Fibroblast of skin of left quadriceps (primary cell): ENCODE results near the gene POLE2.
"Not testable (repeated sequence)": the region's sequence is repeated elsewhere in the genome, so short reads cannot be mapped to it uniquely, and the experiment has no call there.

Source experiments
- DNase-seq, 2 experiments: peaks; one replicate each; pipeline ENCODE4 v3.0.0-alpha.2; 2013; ENCODE audit warnings: low read depth in 2 of 2

POLE2 gene, protein sequence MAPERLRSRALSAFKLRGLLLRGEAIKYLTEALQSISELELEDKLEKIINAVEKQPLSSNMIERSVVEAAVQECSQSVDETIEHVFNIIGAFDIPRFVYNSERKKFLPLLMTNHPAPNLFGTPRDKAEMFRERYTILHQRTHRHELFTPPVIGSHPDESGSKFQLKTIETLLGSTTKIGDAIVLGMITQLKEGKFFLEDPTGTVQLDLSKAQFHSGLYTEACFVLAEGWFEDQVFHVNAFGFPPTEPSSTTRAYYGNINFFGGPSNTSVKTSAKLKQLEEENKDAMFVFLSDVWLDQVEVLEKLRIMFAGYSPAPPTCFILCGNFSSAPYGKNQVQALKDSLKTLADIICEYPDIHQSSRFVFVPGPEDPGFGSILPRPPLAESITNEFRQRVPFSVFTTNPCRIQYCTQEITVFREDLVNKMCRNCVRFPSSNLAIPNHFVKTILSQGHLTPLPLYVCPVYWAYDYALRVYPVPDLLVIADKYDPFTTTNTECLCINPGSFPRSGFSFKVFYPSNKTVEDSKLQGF

DNA sequence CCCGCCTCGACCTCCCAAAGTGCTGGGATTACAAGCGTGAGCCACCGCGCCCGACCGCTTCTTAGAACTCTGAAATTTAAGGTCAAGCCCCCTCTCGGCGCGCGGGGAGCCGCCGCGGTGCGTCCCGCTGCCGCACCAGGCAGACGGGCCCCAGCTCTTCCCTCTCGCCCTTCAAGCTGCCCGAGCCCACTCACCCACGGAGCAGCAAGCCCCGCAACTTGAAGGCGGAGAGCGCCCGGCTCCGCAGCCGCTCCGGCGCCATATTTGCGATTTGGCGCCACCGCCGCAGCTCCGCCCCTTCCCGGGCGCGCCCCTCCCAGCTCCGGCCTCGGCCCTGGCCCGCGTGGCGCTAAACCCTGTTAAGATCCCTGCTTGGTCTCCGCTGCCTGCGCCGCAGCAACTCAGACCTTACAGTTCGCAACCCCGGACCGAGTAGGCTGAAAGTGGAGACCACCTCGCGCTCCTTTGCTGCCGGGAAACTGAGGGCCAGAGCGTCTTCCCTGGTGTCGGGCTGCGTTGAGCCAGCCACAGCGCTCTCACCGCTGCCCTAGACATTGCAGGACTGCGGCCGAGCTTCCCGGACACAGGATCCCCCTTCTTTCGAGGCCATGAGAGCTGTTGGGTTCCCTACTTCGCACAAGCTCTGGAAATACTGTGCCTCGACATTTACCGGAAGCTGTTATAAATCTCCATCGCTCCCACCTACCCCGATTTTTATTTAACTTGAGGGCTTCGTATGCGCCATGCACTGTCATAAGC lies at the start of gene POLE2:
TSS of gene POLE2 (minus strand) at position 273 of the 759 bp plus-strand sequence. CDS start at position 262, 11 bp downstream.
- DNase-seq, result peak in 1 of 2 experiments; percentile 38

DNA sequence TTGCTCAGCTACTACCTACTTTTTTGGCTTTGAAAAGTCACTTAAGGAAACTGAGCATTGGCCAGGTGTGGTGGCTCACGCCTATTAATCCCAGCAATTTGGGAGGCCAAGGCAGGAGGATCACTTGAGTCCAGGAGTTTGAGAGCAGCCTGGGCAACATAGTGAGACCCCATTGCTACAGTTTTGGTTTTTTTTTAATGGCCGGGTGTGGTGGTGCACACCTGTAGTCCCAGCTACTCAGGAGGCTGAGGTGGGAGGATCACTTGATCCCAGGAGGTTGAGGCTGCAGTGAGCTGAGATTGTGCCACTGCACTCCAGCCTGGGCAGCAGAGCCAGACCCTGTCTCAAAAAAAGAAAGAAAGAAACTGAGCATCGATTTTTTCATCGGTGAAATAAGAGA lies 47.7 kb upstream of the POLE2 start:
- not testable (repeated sequence) for DNase-seq

DNA sequence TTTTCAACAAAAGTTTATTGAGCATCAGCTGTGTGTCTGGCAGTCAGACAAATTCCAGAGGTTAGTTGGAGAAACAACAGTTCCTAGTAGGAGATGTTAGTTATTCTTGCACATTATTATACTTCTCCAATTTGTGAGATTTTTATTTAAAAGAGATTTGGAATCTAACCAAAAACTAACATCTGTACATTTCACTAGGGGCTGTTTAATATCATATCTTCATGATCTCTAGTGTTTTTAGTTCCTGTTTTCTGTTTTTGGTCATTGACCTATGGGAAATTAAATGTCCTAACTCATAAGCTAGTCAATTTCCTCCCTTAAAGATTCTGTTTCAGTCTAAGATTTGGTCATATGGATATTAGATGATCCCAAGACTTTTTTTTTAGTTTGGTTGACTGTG lies 45.8 kb upstream of the POLE2 start:
- no peak for DNase-seq

DNA sequence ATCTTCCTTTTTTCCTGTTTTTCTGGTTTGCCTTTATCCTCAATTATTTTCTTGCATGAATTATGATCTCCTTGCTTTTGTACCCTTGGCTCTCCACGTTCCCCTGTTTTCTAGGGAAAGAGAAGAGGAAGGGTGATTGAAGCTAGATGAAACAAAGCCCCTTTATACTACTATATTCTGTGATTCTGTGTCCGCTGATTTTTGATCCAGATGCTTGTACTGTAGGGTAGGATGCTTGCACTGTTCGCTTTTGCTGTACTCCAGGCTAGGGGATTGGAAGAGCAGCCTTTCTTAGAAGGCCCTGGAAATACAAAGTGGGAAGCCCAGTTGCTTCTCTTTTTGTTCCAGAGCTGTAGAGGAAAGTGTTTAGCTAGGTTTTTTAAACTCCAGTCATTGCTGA lies 44.9 kb upstream of the POLE2 start:
- no peak for DNase-seq

DNA sequence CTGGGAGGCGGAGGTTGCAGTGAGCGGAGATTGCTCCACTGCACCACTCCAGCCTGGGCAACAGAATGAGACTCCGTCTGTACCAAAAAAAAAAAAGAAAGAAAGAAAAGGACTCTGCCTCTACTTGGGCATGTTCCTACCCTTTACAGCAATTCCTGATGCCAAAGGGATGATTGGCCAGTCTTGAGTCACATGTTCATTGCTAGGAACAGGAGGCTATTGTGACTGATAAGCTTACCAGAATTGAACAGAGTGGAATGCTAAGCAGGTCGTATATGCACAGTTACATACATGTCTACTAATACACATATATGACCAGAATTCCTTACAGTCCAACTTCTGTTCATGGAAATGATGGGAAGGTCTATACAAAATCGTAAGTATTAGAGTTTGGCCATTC lies 39.2 kb upstream of the POLE2 start:
- DNase-seq, result no peak

DNA sequence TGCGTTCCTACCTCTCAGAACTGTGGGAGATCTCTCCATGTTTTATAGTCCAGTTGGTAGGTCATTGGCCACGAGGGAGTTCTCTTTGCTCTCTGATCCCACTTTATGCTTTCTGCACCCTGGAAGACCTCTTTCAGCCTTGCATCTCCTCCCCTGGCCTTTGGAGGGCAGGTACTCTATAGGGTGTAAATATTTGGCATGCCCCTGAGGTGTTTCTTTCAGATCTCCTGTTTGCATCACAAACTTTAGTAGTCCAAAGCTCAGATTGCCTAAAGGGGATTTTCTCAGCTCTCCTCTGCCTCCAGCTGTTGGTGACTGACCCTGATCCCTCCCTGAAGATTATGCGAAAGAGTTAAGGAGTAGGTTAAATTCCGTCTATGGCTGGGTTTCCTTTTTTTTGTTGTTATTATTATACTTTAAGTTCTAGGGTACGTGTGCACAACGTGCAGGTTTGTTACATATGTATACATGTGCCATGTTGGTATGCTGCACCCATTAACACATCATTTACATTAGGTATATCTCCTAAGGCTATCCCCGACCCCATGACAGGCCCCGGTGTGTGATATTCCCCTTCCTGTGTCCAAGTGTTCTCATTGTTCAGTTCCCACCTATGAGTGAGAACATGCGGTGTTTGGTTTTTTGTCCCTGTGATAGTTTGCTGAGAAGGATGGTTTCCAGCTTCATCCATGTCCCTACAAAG lies 33.9 kb upstream of the POLE2 start:
- not testable (repeated sequence) for DNase-seq

DNA sequence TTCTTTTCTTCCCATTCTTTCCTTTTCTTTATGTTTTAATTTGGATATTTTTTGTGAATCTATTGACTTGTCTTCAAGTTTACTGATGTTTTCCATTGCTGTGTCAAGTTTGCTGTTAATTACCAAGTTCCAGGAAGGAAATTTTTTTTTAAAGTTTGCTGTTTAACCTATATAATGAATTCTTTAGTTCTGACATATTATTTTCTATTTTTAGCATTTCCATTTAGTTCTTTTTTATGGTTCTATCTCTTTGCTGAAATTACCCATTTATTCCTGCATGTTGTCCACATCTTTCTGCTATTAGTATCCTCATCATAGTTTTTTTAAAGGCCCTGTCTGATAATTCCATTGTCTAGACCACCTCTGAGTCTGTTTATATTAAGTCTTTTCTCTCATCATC lies 32.7 kb upstream of the POLE2 start:
- DNase-seq, result no peak

DNA sequence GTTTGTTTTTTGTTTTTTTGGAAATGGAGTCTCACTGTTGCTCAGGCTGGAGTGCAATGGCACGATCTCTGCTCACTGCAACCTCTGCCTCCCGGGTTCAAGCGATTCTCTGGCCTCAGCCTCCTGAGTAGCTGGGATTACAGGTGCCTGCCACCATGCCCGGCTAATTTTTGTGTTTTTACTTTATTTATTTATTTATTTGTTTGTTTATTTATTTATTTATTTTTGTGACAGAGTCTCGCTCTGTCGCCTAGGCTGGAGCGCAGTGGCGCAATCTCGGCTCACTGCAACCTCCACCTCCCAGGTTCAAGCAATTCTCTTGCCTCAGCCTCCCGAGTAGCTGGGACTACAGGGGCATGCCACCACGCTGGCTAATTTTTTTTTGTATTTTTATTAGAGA lies 23.0 kb upstream of the POLE2 start:
- not testable (repeated sequence) for DNase-seq

DNA sequence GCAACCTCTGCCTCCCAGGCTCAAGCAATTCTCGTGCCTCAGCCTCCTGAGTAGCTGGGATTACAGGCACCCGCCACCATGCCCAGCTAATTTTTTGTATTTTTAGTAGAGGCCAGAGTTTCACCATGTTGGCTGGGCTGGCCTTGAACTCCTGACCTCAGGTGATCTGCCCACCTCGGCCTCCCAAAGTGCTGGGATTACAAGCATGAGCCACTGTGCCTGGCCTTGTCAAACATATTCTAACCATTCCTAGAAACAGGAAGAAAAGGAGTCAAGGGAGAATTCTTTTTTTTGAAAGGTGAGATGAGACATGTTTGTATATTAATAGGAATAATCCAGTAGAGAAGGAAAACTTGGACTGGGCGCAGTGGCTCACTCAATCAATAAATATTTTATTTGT lies 16.5 kb upstream of the POLE2 start:
- not testable (repeated sequence) for DNase-seq

DNA sequence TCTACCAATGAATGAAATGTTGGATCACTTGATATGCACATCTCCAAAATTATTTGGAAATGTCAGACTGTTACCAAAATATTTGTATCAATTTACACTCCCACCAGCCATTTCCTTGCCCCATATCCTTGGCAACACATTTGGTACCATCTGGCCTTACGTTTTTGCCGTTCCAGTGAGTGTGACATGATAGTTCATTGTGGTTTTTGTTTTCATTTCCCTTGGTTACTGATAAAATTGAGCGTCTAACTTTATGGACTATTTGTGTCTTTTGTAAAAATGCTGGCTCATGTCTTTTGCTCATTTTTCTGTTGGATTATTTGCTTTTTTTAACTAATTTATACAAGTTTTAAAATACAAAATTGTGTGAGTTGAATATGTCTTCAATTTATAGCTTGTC lies 16.0 kb upstream of the POLE2 start:
- DNase-seq, result no peak

DNA sequence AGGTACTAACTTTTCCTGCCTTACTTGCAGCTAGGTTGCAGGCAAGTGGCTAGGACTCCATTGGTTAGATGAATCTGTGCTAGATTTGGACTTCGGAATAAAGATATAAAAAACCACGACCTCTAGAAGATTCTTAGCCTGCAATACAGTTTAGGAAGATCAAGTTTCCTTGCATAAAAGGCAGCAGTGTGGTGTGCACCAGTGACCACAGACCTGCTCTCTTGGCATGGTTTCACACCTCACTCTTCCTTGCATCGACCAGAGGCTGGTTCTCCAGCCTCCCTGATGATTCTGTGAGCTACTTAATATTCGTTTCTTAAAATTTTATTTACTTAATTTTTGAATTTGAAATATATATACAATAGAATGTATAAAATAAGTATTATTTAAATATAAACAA lies 14.7 kb upstream of the POLE2 start:
- DNase-seq, result no peak

DNA sequence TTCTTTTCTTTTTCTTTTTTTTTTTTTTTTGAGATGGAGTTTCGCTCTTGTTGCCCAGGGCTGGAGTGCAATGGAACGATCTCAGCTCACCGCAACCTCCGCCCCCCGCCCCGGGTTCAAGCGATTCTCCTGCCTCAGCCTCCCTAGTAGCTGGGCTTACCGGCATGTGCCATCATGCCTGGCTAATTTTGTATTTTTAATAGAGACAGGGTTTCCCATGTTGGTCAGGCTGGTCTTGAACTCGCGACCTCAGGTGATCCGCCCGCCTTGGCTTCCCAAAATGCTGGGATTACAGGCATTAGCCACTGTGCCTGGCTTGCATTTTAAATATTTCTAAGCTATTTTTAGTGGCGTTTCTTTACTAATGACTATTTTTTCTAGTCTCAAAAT lies 5.7 kb upstream of the POLE2 start:
- not testable (repeated sequence) for DNase-seq

DNA sequence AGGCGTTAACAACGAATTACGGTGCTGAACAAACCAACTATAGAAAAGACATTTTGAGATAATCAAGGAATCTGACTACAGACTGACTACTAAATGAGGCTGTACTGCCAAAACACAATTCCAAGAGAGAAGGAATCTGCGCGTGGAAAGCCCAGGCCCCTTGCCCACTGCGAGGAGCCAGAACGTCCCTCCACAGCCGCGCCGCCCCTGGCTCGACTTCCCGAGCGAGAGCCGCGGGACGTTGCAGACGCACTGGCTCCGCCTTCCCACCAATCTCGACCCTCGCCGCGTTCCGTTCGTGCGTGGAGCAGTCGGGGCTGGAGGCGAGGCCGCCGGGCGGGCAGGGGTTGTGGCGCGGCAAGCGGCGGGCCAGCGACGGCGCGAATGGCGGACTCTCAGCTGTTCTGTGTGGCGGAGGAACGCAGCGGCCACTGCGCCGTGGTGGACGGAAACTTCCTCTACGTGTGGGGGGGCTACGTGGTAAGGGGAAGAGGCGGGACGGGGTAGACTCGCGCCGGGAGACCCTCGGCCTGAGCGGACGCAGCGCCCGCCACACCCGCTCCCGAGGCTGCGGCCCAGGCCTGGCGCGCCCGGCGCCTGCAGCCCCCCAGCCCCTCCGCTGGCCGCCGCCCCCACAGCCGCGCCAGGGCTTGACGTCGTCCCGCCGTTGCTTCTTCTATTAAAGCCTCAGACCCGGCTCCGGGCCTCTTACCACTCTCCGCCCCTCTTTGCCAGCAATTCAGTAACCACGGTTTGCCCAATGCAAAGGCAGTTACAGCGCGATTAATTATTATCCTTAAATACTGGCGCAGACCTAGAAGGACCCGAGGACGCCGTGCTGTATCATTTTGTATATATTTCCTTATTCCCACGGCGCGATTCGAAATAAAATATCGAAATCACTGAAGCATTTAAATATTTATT lies 5.1 kb upstream of the POLE2 start, which contains the start of gene KLHDC1:
TSS of gene KLHDC1 (plus strand) at position 310 of the 924 bp plus-strand sequence. CDS start at position 385, 75 bp downstream.
- DNase-seq, result peak; percentile 49 to 51

DNA sequence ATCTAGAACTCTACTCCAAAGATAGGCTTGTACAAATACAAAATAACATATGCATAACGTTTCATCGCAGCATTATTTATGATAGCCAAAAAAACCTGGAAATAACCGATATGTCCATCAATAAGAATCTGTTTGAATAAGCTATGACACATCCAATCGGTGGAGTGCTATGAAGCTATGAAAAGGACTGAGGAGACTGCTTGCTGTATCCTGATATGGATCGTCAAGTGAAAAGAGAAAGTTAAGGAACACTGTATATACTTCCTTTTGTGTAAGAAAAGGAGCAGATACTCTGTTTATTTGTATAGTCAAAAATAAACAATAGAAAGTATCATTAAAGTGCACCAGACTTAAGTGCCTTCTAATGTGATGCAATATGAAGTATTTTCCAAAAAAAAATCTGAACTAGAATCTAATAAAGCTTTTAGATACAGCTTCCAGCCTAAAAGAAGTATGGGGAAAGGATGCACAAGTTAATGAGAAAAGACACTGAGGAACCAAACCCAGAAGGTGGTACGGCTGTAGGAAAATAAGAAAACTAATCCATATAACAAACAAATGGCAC lies 4.3 kb upstream of the POLE2 start:
- DNase-seq, result no peak

DNA sequence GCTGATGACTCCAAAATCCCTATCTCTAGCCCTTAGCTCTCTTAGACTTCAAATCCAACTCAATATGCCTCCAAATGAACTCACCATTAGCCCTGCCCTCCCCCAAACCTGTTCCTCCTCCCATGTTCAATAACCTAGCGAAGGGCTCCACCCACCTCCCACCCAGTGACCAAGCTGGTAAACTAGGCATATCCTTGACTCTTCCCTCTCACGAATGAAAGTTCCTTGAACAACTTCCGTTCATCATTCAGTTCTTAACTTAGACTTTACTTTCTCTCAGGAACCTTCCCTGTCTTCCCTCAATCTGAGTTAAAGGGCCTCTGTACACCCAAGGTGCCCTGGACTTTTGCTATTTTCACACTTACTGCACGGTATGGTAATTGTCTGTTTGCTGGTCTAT lies 3.0 kb upstream of the POLE2 start:
- no peak for DNase-seq

DNA sequence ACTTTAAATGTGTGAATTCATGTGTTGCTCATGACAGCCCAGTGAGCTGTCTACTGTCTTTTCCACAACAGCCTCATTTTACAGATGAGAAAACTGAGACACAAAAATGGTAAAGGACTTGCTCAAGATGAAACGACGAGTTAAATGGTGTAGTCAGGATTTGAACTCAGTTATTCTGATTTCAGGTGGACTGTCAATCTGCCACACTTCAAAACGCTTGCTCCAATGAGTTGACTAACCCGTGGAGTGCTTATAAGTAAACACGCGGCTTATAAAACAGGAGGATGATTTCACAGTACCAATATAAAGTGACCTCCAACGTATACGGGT lies 652 bp upstream of the POLE2 start:
- DNase-seq, result no peak

DNA sequence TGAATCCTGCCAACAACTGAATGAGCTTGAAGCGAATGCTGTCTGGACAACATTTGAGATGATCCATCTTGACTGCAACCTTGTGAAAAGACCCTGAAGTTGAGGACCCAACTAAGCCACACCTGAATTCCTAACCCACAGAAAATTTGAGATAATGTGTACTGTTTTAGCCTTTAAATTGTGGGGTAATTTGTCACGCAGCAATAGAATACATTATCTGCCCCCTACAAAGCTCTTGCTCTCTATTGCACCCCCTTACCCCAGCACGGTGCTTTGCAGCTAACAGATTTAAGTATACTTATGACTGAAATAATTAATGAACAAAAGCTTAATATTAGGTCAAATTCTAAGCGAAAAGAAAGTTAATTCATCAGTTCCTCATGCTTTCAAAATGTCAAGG lies 1.6 kb downstream of the POLE2 start:
- no peak for DNase-seq

DNA sequence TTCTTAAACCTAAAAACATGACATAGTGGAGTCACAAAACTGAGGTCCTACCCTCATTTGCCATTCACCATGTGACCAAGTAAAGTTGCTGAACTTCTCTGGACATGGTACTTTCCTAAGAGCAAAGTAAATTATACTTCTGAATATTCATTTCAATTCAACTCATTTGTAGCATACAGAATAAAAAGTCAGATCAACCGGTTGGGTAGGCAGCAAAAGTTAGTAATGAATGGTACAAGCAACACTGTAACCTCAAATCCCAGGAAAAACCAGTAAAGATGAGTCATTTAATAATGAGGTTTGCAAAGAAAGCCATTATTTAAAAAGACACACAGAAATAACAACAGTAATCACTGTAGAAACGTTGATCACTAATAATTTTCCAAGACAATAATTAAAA lies 8.7 kb downstream of the POLE2 start:
- DNase-seq, result no peak

DNA sequence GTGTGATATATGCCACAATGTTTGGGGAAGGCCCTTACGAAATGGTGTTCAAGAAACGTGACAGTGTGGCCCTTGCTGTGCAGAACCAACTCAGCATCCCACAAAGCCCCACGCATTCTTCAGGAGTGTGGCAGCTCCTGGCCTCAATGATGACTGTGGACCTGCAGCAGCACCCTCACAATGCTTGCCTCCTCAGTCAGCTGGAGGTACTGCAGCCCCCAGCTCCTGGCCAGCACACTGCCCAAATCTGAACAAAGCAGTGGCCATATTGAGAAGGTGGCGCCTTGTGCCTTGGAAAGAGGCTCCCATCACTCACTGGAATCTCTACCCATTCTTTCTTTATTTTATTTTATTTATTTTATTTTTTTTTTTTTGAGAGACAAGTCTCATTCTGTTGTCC lies 10.4 kb downstream of the POLE2 start:
- no peak for DNase-seq

DNA sequence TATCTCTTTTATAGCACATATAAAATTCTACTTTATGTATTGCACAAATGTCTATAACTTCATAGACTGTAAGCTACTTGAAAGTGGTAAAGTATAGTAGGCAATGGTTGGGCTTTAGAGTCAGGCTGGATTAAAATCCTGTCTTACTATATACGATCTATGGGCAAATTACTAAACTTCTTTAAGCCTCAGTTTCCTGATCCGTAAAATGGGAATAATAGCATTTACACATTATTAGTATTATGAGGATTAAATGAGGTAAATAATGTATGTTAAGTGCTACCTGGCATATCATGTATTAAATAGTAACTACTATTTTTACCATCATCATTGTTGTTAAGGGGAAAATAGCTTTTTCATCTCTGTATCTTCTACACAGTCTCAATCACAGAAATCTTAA lies 14.4 kb downstream of the POLE2 start:
- no peak for DNase-seq

DNA sequence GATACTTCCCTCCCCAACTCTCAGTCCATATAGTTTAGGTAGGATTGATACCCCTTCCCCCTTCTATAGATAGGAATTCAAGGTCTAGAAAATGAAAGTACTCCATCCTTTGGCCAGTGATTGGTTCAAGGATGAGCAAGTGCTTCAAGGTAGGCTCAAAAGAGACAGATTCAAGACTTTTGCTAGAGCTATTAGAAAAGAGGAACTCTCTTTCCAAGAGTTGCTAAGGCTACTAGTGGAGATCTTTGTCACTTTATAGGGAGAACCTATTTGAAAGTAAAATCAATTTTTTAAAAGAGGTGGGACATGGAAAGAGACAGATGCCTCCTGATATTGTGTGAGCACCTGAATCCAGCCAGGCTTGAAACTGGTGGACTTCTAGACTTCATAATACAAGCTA lies 17.5 kb downstream of the POLE2 start:
- DNase-seq, result no peak
